ENCODE data around the gene SMURF2. TPM values are rescaled to one million over a fixed set of nuclear protein-coding genes. Genes with fewer than 3 reads are reported as not detected.
A peak's percentile ranks its signal among the peaks of the same experiment; 100 is the strongest.

SMURF2 gene
- total RNA-seq, 1 experiment from 2014 or later: 127 TPM

- no peaks in the 10 kb centered on the region for H3K27me3 ChIP-seq (ENCODE audit: insufficient read depth, low read length)
- no peak overlapping the region for H3K4me3 ChIP-seq (replicated peaks in 1 of 2; ENCODE audit: low read depth in 1 of 2, low read length in 2 of 2)
- peak overlapping the region; percentile 34 for H3K4me2 ChIP-seq (ENCODE audit: low read length)
- H3K9me3 ChIP-seq (ENCODE audit: control insufficient read depth in 1 of 2, insufficient read depth in 1 of 2, low read depth in 1 of 2, low read length in 2 of 2): no peaks in the 10 kb centered on the region
- H3K36me3 ChIP-seq (ENCODE audit: control insufficient read depth in 1 of 2, insufficient read depth in 2 of 2, low read length in 2 of 2): no peaks in the 10 kb centered on the region
- no peak for ATAC-seq
- no peak overlapping the region for H2AFZ ChIP-seq (ENCODE audit: low read depth, low read length, poor library complexity, severe bottlenecking)
- ChIA-PET POLR2A (interaction anchor here (0.9 to 1.4 kb wide), 2 partner anchors 20 to 181 kb away, joined by 3 to 5 read pairs; no protein-coding TSS in a partner anchor), RAD21 (ENCODE audit: low non-redundant PET in 1 of 2, low total read pairs in 2 of 2, uncharacterized antibody in 2 of 2, unreplicated experiment in 2 of 2) (no interaction called here), CTCF (no interaction called here)
- BruUV-seq (replicated peaks): no TSS peak
- no peaks in the 10 kb centered on the region for H3K79me2 ChIP-seq (ENCODE audit: insufficient read depth, low read length)
- no peaks in the 10 kb centered on the region for H3K9me2 ChIP-seq (ENCODE audit: insufficient read depth)
- H4K20me1 ChIP-seq (ENCODE audit: insufficient read depth): no peaks in the 10 kb centered on the region
- 0 out of 2 replicates have a peak overlapping the region, but pooled peaks have one; percentile 2 for H3K9ac ChIP-seq (ENCODE audit: low read length)
- TF ChIP-seq POLR2AphosphoS5 (IDR thresholded peaks at IDR 0.05; ENCODE audit: low read depth, low read length) (no peak), SIN3A (IDR thresholded peaks at IDR 0.05; ENCODE audit: low read depth) (no peak), FOSL1 (IDR thresholded peaks at IDR 0.05; ENCODE audit: low read depth) (no peak), POLR2A (IDR thresholded peaks at IDR 0.05; ENCODE audit: borderline replicate concordance, extremely low read depth, insufficient read depth, insufficient read length) (no peak), SP1 (IDR thresholded peaks at IDR 0.05; ENCODE audit: low read depth) (no peak), SRF (IDR thresholded peaks at IDR 0.05; ENCODE audit: low read depth) (no peak), CEBPB (IDR thresholded peaks at IDR 0.05; ENCODE audit: low read depth) (no peak), RAD21 (IDR thresholded peaks at IDR 0.05; ENCODE audit: low read depth) (no peak), CBX3 (IDR thresholded peaks at IDR 0.05; ENCODE audit: low read depth) (no peak), ZNF274 (IDR thresholded peaks at IDR 0.05; ENCODE audit: low read depth, low read length) (no peak), JUND (IDR thresholded peaks at IDR 0.05) (no peak), ATF3 (IDR thresholded peaks at IDR 0.05) (no peak), EGR1 (IDR thresholded peaks at IDR 0.05; ENCODE audit: low read depth) (no peak), ZFX (IDR thresholded peaks at IDR 0.05) (no peak), TCF7L2 (IDR thresholded peaks at IDR 0.05; ENCODE audit: borderline replicate concordance, extremely low read depth, insufficient read depth, insufficient read length) (no peak), CTCF (IDR thresholded peaks at IDR 0.05 in 2 of 3, conservative IDR thresholded peaks at IDR 0.05 in 1 of 3; ENCODE audit: borderline replicate concordance in 1 of 3, insufficient read depth in 1 of 3, low read depth in 2 of 3, low read length in 2 of 3) (no peak)
- TF ChIP-seq, protein P1, sequence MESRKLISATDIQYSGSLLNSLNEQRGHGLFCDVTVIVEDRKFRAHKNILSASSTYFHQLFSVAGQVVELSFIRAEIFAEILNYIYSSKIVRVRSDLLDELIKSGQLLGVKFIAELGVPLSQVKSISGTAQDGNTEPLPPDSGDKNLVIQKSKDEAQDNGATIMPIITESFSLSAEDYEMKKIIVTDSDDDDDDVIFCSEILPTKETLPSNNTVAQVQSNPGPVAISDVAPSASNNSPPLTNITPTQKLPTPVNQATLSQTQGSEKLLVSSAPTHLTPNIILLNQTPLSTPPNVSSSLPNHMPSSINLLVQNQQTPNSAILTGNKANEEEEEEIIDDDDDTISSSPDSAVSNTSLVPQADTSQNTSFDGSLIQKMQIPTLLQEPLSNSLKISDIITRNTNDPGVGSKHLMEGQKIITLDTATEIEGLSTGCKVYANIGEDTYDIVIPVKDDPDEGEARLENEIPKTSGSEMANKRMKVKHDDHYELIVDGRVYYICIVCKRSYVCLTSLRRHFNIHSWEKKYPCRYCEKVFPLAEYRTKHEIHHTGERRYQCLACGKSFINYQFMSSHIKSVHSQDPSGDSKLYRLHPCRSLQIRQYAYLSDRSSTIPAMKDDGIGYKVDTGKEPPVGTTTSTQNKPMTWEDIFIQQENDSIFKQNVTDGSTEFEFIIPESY (IDR thresholded peaks at IDR 0.05; ENCODE audit: extremely low read depth, insufficient replicate concordance, low read length): no peak
- 0 out of 2 replicates have a peak overlapping the region, but pooled peaks have one; percentile 7 for H3K27ac ChIP-seq (ENCODE audit: low read depth, low read length)
- intact Hi-C loops (cut with micrococcal nuclease): no loop called here
- no peak for DNase-seq (ENCODE audit: low read depth, low spot score)
- peaks cover 70 to 97% of the 10 kb centered on the region in 2 experiments for H3K4me1 ChIP-seq (ENCODE audit: control insufficient read depth in 1 of 2, insufficient read depth in 2 of 2, low read length in 2 of 2)
Measured at GRCh38 chr17:64686705-64687104, 24.6 kb upstream of the SMURF2 start.

Measured in HCT116 (cell line).